Sigmoid colon (tissue), 4 donors: ENCODE results near the gene CASZ1.

Experiments
- EP300 ChIP-seq, 4 donors: sonication (generic); formaldehyde crosslinking; IDR thresholded peaks; one replicate each; pipeline ENCODE4 v1.6.1; 2017; ENCODE audit warnings: antibody characterized with exemption in 4 of 4
- POLR2AphosphoS5 ChIP-seq, 4 donors: sonication (generic); formaldehyde crosslinking; IDR thresholded peaks; one replicate each; pipeline ENCODE4 v1.6.1; 2017; ENCODE audit warnings: antibody characterized with exemption in 4 of 4

DNA sequence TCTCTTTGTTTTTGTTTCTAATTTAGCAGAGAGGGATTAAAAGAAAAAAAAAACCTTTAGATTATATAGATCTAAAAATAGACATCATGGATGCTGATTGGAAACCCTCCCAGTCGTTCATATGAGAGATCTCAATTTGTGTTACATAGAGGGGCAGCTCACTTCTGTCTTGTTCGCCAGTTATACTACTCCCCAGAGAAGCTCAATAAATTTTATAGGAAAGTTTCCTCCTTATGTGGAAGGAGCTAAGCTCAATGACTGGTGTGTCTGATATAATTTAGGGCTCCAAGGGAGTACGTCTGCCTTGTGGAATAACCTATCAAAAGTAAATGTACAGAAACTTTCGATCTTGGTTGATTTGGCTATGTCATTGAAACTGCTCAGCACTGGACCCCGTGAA is 204.1 kb downstream of the CASZ1 start:
- no peak for TF ChIP-seq EP300 (IDR thresholded peaks at IDR 0.05)
- no peak for TF ChIP-seq POLR2AphosphoS5 (IDR thresholded peaks at IDR 0.05)
